Activated CD8-positive, alpha-beta memory T cell treated with anti-CD3 and anti-CD28 coated beads for 24 hours (primary cell): ENCODE measurements around the gene PRR33.
"Not testable (repeated sequence)": the region's sequence is repeated elsewhere in the genome, so short reads cannot be mapped to it uniquely, and the experiment has no call there.

Experiments
- DNase-seq: peaks from one replicate; pipeline ENCODE4 v3.0.0-alpha.2; 2020

The PRR33 gene

DNA sequence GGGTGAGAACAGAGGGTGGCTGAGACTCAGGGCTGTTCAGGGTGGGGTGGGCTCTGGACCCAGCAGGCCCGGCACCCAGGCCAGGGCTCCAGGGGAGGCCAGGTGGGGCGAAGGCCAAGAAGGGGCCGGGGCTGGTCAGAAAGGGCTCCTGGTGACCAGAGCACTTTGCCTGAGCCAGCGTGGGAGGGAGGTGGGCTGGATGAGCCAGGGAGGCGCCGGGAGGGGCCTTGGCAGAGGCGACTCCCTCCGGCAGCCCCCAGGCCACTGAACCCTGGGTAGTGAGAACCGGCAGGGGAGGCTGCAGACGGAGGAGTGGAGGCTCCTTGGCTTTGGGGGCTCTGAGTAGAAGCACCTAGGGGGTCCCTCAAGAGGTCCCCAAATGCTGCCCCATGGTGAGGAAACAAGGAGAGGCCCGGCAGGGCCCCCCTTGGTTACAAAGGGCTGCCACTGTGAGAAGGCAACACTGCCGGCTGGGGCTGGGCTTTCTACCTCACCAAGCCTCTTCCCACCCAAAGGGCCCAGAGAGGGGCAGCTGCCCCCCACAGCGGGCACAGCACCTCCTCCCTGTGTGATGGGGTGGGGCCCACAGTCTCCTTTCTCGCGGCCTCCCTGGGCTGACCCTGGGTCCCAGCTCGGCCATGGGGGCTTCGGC is 17.1 kb downstream of the PRR33 start:
- DNase-seq, result not testable (repeated sequence)

DNA sequence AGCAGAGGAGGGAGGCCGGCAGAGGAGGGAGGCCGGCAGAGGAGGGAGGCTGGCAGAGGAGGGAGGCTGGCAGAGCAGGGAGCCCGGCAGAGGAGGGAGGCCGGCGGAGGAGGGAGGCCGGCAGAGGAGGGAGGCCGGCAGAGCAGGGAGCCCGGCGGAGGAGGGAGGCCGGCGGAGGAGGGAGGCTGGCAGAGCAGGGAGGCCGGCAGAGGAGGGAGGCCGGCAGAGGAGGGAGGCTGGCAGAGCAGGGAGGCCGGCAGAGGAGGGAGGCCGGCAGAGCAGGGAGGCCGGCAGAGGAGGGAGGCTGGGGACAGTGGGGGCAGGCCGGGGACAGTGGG is 17.9 kb downstream of the PRR33 start:
- not testable (repeated sequence) for DNase-seq

- no peak for DNase-seq
These were observed 18.5 kb downstream of the PRR33 start for GRCh38 chr11:1873048-1873812.

DNA sequence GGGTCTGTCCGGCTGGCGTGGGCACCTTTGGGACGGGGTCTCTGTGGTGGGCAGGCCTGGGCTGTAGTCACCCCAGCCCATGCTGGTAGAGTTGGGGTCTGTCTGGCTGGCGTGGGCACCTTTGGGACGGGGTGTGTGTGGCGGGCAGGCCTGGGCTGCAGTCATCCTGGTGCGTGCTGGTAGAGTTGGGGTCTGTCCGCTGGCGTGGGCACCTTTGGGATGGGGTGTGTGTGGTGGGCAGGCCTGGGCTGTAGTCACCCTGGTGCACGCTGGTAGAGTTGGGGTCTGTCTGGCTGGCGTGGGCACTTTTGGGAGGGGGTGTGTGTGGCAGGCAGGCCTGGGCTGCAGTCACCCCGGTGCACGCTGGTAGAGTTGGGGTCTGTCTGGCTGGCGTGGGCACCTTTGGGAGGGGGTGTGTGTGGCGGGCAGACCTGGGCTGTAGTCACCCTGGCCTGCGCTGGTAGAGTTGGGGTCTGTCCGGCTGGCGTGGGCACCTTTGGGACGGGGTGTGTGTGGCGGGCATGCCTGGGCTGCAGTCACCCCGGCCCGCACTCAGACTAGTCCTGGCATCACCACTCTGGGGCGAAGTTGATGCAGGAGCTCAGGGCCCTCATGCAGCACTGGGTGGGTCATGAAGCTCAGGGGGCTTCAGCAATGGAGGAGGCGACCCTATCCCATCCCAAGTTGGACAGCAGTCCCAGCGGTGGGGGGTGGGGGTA is 19.3 kb downstream of the PRR33 start:
- DNase-seq, result no peak

GRCh38 chr11:1871531-1871930 is 20.2 kb downstream of the PRR33 start:
- DNase-seq, result no peak

GRCh38 chr11:1870721-1871466 is 20.8 kb downstream of the PRR33 start:
- peak; percentile 81 for DNase-seq

DNA sequence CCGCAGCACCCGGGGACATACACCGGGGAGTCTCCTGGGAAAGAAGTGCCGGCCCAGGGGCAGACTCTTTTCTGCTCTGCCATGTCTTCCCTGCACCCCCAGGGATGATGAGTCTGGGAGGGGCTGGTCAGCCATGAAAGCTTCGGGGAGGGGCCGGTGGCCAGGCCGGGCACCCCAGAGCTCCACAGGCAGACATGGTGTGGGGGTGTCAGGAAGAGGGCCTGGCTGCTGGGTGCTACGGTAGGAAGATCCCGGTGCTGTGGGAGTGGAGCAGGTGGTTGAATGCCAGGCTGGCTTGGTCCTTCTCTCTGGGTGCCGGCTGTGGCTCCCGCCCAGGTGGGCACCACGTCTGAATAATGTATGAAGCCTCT is 21.4 kb downstream of the PRR33 start:
- no peak for DNase-seq

DNA sequence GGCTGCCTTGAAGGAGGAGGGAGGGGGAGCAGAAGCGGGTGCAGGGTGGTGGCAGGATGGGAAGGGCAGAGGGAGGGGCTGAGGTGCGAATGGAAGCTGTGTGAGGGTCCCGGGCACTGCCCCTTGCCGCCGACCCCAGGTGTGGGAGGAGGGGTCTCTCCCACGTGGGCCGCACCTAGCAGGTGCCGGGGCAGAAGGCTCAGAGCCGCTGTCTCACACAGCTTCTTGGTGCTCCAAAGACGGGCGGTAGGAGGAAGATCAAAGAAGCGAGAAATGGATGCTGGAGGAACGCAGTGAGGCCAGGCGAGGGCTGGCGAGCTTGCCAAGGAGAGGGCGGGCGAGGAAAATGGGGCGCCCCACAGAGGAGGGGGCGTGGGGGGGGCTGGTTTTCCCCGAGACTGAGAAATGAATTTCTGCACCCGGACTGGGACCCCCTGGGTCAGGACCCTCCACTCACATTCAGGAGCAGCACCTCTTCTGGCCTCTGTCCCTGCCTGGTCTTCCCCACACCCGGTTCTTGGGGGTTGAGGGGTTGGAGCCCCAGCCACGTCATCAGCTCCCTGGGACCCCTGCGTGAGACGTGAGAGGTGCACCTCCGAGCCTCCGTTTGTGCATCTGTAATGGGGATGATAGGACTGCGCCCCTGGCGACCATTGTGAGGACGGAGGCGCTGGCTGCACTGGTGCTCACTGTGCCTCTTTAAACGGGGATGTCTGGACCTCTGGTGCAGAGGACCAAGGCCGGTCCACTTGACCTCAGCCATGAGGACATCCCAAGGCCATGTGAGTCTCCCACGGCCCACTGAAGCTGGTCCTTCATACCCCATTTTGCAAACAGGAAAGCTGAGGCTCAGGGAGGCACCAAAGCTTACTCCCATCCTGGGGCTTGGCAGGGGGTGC is 22.0 kb downstream of the PRR33 start:
- DNase-seq, result no peak

- no peak for DNase-seq
These were observed 22.9 kb downstream of the PRR33 start for GRCh38 chr11:1868636-1869291.

GRCh38 chr11:1868056-1868635 is 23.5 kb downstream of the PRR33 start:
- DNase-seq, result no peak

GRCh38 chr11:1867381-1867780 is 24.3 kb downstream of the PRR33 start:
- no peak for DNase-seq

- DNase-seq, result no peak
These were observed 24.9 kb downstream of the PRR33 start for GRCh38 chr11:1866776-1867175.

GRCh38 chr11:1866226-1866625 is 25.5 kb downstream of the PRR33 start:
- DNase-seq, result no peak

- DNase-seq, result no peak
These were observed 26.6 kb downstream of the PRR33 start for GRCh38 chr11:1864831-1865665.

GRCh38 chr11:1864231-1864630 is 27.5 kb downstream of the PRR33 start:
- DNase-seq, result no peak

GRCh38 chr11:1863352-1864216 is 28.1 kb downstream of the PRR33 start:
- DNase-seq, result no peak

DNA sequence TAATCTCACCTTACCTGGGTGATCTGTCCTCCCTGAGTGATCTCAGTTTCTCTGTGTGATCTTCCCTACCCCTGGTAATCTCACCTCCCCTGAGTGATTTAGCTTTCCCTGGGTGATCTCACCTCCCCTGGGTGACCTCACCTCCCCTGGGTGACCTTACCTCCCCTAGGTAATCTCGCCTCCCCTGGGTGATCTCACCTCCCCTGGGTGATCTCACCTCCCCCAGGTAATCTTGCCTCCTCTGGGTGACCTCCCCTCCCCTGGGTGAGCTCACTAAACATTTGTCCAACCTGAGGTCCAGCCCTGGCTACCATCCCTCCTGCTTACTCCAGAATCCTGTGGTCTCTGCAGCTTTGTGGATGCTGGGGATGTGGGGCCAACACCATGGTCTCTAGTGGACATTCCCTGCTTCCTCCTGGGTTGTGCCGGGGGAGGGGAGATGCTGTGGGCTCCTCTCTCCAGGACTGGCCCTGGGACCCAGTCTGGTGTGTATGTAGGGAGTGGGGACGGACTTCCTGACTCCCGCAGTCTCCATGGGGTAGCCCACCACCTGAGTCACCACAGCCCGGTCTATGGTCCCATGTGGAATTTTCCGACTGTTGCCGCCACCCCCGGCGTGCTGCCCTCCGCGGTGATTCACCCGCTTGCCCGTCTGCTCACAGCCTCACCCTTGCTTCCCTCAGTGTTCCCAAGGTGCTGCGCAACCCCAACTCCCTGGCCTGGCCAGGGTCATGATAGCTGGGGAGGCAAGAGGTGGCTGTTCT is 28.9 kb downstream of the PRR33 start:
- no peak for DNase-seq
